NCI-H2171 treated with DMSO at 0.1 percent for 48 hours (cell line): Measurements from ENCODE around the gene CHD8.
"Not testable (repeated sequence)": the region's sequence is repeated elsewhere in the genome, so short reads cannot be mapped to it uniquely, and the experiment has no call there.

ENCODE experiments used
- DNase-seq: peaks from one replicate; lab custom pipeline; 2025; lab: John Stamatoyannopoulos, UW

CHD8 gene

GRCh38 chr14:21455912-21456667, at the start of gene CHD8:
TSS of gene CHD8 (minus strand) at chr14:21456123. CDS start at chr14:21431643, 24,480 bp downstream.
- DNase-seq, result peak; percentile 100

- DNase-seq, result no peak
Measured at GRCh38 chr14:21505012-21505553, 49.2 kb upstream of the CHD8 start.

- DNase-seq, result no peak
Measured at GRCh38 chr14:21503376-21503775, 47.5 kb upstream of the CHD8 start.

GRCh38 chr14:21501568-21501967, 45.6 kb upstream of the CHD8 start:
- DNase-seq, result no peak

- peak; percentile 91 for DNase-seq
Measured at GRCh38 chr14:21498540-21499526, 42.9 kb upstream of the CHD8 start.

- no peak for DNase-seq
Measured at GRCh38 chr14:21496453-21496852, 40.5 kb upstream of the CHD8 start.

GRCh38 chr14:21494902-21495762, 39.2 kb upstream of the CHD8 start:
- DNase-seq, result no peak

- no peak for DNase-seq
Measured at GRCh38 chr14:21486640-21487087, 30.7 kb upstream of the CHD8 start.

GRCh38 chr14:21476925-21477681, 21.2 kb upstream of the CHD8 start, which contains the start of the genes RAB2B and TOX4:
TSS of gene RAB2B (minus strand) at chr14:21476959. CDS start at chr14:21476872, 87 bp downstream.
TSS of gene TOX4 (plus strand) at chr14:21477195. CDS start at chr14:21477279, 84 bp downstream.
- DNase-seq, result peak; percentile 100

GRCh38 chr14:21476523-21476924, 20.6 kb upstream of the CHD8 start:
- no peak for DNase-seq

- no peak for DNase-seq
Measured at GRCh38 chr14:21475767-21476522, 20.0 kb upstream of the CHD8 start.

GRCh38 chr14:21467616-21468015, 11.7 kb upstream of the CHD8 start:
- no peak for DNase-seq

GRCh38 chr14:21455592-21455911, 371 bp downstream of the CHD8 start:
- no peak for DNase-seq

GRCh38 chr14:21454843-21455544, 929 bp downstream of the CHD8 start:
- DNase-seq, result peak; percentile 67

- DNase-seq, result no peak
Measured at GRCh38 chr14:21449899-21450216, 6.1 kb downstream of the CHD8 start.

GRCh38 chr14:21442657-21443056, 13.3 kb downstream of the CHD8 start:
- DNase-seq, result not testable (repeated sequence)

GRCh38 chr14:21440859-21441258, 15.1 kb downstream of the CHD8 start:
- no peak for DNase-seq

GRCh38 chr14:21437063-21437901, 18.6 kb downstream of the CHD8 start:
- peak; percentile 100 for DNase-seq
